HG02763 (cell line): ENCODE results near the gene CEMIP2.
"Not testable (repeated sequence)": the region's sequence is repeated elsewhere in the genome, so short reads cannot be mapped to it uniquely, and the experiment has no call there.

Source experiments
- ATAC-seq: cut with Tn5 transposase; IDR thresholded peaks from one replicate; pipeline ENCODE4 v1.9.1; 2021; ENCODE audit warnings: mild to moderate bottlenecking, moderate library complexity; ENCODE audit not compliant: unreplicated experiment

The CEMIP2 gene

DNA sequence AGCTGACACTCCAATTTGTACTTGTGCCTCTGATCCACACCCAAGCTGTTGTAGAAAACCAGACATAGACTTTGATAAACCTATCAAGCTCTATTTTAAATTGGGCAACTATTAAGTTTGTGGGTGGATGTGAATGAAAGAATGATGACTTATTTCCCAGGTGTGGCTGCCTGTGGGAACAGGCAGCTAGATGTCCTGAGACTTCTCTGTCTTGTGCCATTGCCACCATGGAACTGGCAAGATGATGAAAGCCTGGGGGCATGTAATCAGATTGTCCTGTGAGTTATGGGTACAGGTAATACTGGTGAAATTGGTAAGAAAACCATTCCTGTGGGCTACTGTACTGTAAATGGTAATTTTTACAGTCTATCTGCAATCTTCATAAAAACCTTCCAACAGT, 57.5 kb downstream of the CEMIP2 start:
- no peak for ATAC-seq

DNA sequence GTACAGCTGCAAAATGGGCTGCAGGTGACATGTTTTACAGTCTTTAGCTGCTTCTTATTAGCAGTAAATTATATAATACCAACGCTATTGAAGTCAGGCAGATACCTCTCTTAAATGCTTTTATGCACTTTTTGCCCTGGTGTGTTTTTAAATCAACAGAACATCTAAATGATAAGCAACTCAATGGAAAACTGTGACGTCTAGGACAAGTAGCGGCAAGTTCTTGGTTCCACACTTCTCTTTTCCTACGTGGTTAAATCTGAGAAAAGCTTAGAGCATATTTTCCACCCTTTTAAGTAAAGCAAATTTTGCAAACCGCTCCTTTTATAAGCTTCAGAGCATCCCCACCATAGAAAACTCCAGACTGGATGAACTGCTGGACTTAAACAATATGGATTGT, 58.1 kb downstream of the CEMIP2 start:
- ATAC-seq: no peak

DNA sequence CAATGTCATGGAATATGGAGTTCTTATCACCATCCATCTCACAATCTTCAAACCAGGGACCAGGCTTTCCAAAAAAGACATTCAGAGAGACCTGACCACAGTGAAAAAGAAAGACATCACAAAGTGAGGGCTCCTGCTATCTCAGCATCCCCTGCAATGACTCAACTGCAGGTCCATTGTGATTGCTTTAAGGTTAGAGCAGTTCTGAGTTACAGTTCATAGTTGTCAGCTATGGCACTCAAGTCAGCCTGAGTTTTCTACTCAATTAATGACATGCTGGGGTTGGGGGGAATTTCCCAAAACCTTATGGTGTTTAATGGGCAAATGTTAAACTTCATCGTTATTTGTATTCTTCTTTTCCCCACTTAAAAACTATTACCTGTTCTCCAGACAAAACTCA, 58.9 kb downstream of the CEMIP2 start:
- no peak for ATAC-seq

DNA sequence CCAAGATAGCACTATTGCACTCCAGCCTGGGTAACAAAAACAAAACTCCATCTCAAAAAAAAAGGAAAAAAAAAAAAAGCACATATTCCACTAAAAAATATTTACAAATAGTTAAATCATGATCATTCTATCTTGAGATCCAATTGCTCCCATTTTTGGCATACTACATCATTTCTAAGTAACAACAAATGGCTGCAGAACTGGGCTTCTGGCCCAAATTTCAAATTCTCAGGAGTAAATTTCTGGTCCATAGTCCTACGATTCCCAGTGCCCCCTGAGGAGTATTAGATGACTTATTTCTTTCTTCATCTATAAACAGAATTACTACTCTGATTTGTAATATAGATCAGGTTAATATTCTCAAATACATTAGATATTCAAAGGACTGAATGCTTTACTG, 62.1 kb downstream of the CEMIP2 start:
- no peak for ATAC-seq

DNA sequence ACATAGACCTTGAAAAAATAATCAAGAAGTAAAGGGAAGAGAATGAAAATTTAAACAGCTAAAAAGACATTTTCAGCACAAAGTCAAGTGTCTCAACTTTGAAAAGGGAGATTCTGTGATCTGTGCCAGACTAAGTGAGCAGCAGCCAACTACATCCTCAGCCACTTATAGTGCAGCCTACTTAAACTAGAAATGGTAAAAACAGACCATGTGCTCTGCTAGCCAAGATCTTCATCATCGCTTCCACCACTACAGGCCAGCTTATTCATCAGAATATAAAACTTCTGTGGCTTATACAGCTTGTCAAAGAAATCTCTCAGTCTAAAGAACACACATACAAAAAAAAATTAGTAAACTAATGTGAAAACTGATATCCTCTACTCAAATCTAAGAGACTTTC, 63.5 kb downstream of the CEMIP2 start:
- ATAC-seq: no peak

DNA sequence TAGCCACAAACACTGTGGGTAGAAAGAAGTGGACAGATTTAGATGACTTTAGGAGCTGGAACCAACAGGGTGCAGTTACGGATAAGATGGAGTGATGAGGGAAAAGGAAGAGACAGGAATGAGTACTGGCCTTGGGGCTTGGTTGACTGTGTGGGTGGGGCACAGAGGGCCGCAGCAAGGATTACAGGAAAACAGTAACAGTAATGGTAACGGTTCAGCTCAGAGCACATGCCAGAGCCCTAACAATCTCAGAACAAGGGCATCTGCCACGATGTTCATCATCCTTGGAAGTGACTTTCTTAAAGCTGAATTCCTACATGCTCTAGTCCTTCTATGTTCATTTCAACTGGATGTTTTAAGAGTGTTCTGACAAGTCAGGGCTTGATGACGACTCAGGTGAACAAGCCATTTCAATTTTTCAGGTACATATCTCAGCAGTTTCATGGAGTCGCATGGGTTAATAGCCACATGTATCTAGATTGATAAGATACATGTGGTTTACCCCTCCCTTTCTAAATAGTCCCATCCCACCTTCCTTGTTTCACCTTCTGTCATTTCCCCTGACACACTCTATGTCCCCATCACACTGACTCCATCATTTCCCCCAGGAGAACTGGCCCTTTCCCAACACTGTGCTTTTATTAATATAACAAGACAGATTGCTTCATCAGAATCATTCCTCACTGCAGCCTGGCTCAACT, 65.0 kb downstream of the CEMIP2 start:
- ATAC-seq: no peak

DNA sequence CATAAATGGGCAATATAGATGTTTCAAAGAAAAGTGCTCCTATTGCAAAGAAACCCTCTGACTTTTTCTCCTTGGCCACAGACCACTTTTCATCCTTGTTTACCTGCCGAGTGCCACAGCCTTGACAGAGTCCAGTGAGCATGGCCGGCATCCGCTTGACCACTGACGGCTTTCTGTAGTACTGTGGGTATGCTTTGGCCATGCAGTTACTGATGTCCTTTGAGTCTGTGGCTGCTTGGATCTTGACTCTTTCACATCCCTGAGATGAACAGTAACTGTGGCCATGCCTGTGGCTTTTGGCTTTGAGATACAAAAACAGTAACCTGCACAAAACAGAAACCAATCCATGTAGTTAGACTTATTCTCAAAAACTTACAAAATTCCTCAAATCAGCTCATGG, 70.4 kb downstream of the CEMIP2 start:
- ATAC-seq: no peak

DNA sequence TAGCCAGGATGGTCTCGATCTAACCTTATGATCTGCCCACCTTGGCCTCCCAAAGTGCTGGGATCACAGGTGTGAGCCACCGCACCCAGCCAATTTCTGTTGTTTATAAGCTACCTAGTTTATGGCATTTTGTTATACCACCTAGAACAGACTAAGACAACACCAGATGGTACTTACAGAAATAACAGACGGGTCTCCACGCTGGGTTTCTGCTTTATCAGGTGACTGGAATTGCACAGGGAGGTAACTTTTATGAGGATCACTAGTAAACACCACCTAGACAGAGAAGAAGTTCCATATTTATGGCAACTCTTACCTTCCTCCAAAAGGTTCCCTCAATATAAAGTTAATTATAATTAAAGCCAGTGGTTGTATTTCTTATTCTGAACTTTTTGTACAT, 74.0 kb downstream of the CEMIP2 start:
- no peak for ATAC-seq

DNA sequence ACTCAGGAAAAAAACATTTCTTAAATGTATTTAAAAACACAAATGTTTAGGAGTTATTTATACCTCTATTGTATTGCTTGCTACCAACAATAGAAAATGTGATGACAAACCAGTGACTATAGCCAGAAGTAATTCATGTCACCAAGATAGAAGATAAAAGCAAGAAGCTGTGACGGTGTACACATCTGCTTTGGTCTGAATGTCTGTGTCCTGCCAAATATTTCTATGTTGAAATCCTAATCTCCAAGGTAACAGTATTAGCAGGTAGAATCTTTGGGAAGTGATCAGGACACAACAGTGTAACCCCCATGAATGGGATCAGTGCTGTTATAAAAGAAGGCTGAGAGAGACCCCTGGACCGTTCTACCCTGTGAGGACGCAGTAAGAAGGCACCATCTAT, 74.7 kb downstream of the CEMIP2 start:
- ATAC-seq: no peak

DNA sequence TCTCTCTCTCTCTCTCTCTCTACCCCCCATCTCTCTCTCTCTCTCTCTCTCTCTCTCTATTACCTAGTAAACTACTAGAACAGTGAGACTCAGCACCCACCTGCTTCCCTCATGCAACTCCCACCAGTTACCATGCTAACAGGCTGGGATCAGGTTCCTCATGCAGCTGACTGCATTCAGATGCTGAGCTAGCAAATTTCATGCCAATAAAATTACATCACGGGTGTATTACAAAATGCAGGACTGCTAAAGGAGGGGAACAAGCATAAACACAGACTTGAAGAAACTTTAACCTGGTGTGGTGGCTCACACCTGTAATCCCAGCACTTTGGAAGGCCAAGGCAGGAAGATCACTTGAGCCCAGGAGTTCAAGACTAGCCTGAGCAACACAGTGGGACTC, 76.0 kb downstream of the CEMIP2 start:
- no peak for ATAC-seq

DNA sequence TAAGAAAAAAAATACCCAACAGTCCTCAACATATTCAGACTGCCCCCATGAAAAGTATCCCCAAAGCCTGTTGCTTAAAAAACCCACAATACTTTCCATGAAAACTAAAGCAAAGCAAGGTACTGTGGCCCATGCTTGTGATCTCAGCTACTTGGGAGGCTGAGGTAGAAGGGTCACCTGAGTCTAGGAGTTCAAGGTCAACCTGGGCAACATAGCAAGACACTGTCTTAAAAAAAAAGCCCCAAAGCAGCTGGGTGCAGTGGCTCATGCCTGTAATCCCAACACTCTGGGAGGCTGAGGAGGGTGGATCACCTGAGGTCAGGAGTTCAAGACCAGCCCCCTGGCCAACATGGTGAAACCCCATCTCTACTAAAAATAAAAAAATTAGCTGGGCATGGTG, 76.7 kb downstream of the CEMIP2 start:
- ATAC-seq: not testable (repeated sequence)

DNA sequence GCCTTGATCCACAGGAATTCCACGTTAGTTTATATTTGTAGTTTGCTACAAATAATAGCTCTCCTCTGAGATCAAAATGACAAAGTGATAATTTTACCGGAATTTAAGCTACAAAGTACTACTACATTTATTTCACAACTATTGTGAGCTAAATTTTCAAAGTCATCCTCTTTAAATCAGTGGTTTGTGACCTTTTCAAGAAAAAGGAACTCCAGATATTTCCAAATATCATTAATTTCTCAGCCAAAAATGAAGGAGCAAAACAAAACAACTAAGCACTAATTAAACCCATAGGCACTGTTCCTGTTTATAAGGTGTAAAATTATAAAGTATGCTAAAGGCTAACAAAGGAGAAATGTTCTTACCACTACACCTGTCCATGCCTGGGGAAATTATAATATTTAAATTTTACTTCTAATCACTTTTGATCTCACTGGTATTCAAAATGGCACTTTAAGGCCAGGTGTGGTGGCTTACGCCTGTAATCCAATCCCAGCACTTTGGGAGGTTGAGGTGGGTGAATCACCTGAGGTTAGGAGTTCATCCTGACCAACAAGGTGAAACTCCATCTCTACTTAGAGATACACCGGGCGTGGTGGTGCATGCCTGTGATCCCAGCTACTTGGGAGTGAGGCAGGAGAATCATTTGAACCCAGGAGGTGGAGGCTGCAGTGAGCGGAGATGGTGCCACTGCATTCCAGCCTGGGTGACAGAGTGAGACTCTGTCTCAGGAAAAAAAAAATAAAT, 77.5 kb downstream of the CEMIP2 start:
- ATAC-seq: no peak

DNA sequence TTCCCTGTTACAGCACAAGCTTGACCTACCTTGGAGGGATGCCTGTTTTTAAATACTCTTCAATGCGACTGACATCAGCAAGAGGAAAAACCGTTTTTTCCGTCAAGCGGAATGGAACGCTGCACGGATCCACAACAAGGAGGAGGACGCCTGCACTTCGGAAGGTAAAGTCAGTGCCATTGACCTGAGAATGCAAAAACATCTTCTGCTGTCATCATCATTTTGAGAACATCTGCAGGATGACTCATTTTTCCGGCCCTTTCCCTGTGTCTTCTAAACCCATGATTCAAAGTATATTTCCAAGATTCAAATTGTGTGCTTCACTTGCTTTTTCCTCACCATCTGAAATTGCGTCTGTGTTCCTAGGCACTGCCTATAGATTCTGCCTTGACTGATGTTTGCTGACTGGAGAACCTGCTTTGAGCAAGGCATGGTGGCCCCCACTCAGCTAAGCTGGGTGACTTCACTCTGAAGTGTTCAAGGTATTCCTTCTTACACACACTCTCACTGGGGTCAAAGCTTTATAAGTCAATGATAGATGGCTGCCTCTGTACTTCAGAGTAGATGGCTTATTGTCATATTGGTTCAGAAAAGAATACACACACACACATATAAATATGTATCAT, 78.1 kb downstream of the CEMIP2 start:
- ATAC-seq: no peak

DNA sequence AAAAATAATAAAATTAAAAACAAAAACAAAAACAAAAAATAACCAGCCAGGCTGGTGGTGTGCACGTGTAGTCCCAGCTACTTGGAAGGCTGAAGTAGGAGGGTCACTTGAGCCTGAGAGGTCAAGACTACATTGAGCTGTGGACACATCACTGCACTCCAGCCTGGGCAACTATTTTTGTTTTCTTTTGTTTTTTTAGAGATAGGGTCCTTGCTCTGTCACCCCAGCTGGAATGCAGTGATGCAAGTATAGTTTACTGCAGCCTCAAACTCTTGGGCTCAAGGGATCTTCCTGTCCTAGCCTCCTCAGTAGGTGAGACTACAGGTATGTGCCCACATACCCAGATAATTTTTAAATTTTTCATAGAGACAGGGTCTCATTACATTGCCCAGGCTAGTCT, 80.6 kb downstream of the CEMIP2 start:
- ATAC-seq: no peak

DNA sequence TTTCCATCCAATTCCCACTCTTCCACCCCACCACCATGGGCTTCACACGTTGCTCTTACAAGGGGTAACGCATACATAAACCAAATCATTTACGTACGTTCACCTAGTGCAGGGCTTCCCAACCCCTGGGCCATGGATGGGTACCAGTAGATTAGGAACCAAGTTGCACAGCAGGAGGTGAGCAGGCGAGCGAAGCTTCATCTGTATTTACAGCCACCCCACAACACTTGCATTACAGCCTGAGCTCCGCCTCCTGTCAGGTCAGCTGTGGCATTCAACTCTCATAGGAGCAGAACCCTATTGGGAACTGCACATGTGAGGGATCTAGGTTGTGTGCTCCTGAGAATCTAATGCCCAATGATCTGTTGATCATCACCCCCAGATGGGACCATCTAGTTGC, 82.3 kb downstream of the CEMIP2 start:
- no peak for ATAC-seq

DNA sequence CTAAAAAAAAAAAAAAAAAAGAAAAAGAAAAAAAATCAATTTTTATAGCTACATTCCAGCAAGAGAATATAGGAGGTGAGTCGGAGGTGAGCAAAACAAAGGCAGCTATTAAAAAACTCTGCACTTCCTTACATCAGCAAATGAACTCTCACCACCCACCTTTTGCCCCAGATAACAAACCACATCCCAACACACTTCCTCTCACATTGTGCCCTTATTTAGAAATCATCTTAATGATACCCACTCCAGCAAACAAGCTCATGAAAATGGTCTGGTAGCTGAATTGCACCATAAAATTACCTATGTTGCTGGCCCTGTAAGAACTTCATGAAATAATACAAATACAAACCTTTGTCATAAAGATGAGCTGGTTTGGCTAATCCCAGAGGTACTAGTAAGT, 82.9 kb downstream of the CEMIP2 start:
- ATAC-seq: no peak

DNA sequence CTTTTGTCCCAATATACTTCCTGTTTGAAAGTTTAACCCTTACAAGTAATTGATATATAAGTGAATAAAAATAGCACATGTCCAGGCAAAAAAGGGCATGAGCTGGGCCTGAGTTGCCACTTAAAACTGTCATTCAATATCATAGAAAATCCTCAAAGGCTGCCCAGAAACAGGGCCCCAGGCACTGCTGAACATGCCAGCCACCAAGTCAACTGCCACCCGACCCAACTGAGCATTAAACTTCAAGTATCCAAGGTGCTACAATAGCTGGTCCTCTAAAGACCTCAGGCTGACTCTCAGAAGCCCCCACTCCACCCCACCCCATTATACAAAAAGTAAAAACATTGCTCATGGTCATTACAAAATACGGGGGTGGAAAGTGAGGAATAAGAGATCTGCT, 83.7 kb downstream of the CEMIP2 start:
- ATAC-seq: no peak

DNA sequence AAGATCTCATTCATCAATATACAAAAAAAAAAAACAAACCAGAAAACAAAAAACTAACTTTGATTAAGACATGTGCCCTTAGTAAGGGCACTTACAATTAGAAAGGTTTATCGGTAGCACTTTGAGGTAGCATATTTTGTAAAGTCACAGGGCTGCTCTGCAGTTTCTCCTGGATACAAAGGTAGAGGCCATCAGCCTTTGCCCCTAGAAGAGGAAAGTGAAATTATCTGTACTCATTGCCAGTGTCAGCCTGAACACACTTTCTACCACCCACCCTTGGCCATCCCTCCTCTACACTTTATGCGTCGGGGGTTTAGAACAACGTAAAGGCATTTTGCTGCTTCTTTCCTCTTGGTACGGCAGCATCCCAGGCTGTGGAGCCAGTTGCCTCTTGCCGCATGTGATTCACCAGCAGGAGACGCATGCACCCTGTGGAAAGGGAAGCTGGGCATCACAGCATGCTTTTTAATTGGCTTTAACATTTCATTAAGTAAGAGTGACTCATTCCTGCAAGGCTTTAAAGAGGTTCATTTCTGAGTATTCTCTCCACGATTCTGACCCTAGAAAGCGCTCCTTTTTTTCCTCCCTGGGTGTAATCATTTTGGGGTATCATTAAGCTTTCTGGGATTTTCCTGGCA, 84.6 kb downstream of the CEMIP2 start:
- ATAC-seq: no peak

DNA sequence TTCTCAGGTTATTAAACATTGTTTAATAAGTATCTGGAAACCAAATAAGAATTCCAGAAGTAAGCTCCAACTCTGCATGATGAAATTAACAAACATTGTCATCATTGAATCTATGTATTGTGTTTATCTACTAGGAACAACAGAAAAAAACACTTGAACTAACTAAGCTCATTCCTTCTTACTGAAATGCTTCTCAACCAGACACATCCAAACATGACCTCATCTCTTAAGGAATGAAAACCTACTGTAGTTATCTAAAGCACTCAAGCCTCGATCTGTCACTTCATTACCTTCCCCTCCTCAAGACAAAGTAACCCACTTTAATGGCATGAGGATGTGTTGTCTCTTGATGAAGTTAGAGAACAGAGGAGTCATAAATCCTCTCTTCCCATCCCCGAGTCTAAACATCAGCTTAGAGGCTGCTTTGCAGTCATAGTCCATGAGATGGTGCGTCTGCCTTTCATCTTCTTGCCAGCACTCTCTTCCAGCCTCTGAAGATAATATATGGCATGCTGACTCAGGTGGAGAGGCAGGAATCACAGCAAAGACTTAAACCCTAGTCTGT, 86.5 kb downstream of the CEMIP2 start:
- no peak for ATAC-seq

DNA sequence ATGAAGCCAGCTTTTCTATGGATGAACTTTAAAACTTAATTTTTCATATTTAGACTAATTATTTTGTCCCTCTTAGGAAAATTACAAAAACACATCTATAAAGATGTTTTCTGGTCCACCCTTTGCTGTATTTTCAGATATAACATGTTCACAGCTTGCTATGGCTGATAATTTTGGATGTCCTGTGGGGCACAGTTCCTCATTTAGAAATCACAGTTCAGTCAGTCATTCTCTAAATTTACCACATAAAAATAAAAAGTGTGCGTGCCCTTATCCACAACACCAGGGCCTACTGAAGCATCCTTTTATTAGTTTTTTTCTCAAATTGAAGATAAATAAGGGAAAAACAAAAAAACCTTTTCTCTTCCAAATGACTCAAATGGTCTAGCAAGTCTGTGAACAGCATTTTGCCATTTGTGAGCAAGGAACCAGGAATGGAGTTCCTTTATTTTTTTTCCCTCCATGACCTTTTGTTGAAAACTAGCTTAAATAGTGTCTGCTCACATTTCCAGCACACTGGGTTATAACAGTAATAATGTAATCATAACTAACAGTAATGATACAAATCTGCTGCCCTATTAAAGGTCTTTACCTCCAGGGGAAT, 87.1 kb downstream of the CEMIP2 start:
- no peak for ATAC-seq
